Kidney epithelial cell (primary cell): ENCODE results near the gene NOS2. TPM values are rescaled to one million over a fixed set of nuclear protein-coding genes. Genes with fewer than 3 reads are reported as not detected.
"Not testable (repeated sequence)": the region's sequence is repeated elsewhere in the genome, so short reads cannot be mapped to it uniquely, and the experiment has no call there.

ENCODE experiments used
- DNase-seq: peaks from one replicate; pipeline ENCODE4 v3.0.0-alpha.2; 2010; ENCODE audit warnings: low read depth
- H3K27me3 ChIP-seq: 2 replicates; pipeline ENCODE4 v1.6.0; 2011; ENCODE audit warnings: low read length; ENCODE audit not compliant: control insufficient read depth, insufficient read depth
- H3K36me3 ChIP-seq: 2 replicates; pipeline ENCODE4 v1.5.1; 2011; ENCODE audit warnings: low read length; ENCODE audit not compliant: control insufficient read depth, insufficient read depth
- H3K4me3 ChIP-seq: 2 replicates; pipeline ENCODE4 v1.5.1; 2011; ENCODE audit warnings: low read depth, mild to moderate bottlenecking, control low read depth, low read length
- CTCF ChIP-seq: IDR thresholded peaks from 2 replicates; pipeline ENCODE4 v1.5.1; 2011; ENCODE audit warnings: mild to moderate bottlenecking, moderate library complexity, low read length, control low read depth, inconsistent platforms; ENCODE audit not compliant: insufficient read depth, poor library complexity, severe bottlenecking
- total RNA-seq: library from RNA; depleted of rRNA; stranded (reverse); fragments of >200 nt; gene quantifications from 2 replicates; pipeline ENCODE4 v1.2.3, GENCODE V29; 2015

The NOS2 gene
- total RNA-seq, 1 donor from 2014 or later, result 0.04 TPM

- Histone ChIP-seq H3K27me3 (no peaks in the 10 kb centered on the region), H3K36me3 (no peaks in the 10 kb centered on the region), H3K4me3 (no peak overlapping the region)
- TF ChIP-seq CTCF, result no peak
- no peak for DNase-seq
Observed at GRCh38 chr17:27748360-27748825, 51.9 kb downstream of the NOS2 start.

GRCh38 chr17:27747462-27748359 lies 52.6 kb downstream of the NOS2 start:
- Histone ChIP-seq H3K36me3 (no peaks in the 10 kb centered on the region), H3K27me3 (no peaks in the 10 kb centered on the region), H3K4me3 (no peak overlapping the region)
- no peak for DNase-seq
- TF ChIP-seq CTCF, result peak; percentile 37

- no peak for TF ChIP-seq CTCF
- no peak overlapping the region for H3K4me3 ChIP-seq
- DNase-seq, result no peak
- H3K36me3 ChIP-seq, result no peaks in the 10 kb centered on the region
- H3K27me3 ChIP-seq, result no peaks in the 10 kb centered on the region
Observed at GRCh38 chr17:27746881-27747280, 53.4 kb downstream of the NOS2 start.

- H3K4me3 ChIP-seq, DNase-seq, H3K36me3 ChIP-seq, H3K27me3 ChIP-seq: not testable (repeated sequence)
Observed at GRCh38 chr17:27746320-27746719, 54.0 kb downstream of the NOS2 start.

GRCh38 chr17:27745207-27745830 lies 55.0 kb downstream of the NOS2 start:
- H3K27me3 ChIP-seq, DNase-seq, H3K4me3 ChIP-seq, H3K36me3 ChIP-seq: not testable (repeated sequence)

- H3K36me3 ChIP-seq, result no peaks in the 10 kb centered on the region
- TF ChIP-seq CTCF, result no peak
- no peaks in the 10 kb centered on the region for H3K27me3 ChIP-seq
Observed at GRCh38 chr17:27743281-27743885, 56.9 kb downstream of the NOS2 start.

More at GRCh38 chr17:27743281-27743885, 56.9 kb downstream of the NOS2 start:
- H3K4me3 ChIP-seq, result no peak overlapping the region
- no peak for DNase-seq
